Measurements from ENCODE around the gene CERS4.

DNA sequence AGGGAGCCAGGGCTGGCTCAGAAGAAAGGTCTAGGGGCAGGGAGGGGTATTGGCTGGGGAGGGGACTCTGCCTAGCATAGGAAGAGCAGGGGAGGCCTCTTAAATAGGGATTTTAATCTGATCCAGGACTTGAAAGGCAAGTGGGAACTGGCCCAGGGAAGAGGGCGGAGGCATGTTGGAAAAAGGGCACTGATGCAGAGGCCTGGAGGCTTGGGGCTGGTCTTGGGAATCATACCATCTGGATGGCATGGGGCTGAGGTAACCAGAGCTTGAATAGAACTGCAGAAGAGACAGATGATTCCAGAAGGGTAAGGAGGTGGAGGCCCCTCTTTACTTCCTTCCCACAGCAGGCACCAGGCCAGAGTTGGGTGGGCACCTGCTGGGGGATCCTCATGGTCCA lies 29.1 kb downstream of the CERS4 start:
- TF ChIP-seq, protein P1, sequence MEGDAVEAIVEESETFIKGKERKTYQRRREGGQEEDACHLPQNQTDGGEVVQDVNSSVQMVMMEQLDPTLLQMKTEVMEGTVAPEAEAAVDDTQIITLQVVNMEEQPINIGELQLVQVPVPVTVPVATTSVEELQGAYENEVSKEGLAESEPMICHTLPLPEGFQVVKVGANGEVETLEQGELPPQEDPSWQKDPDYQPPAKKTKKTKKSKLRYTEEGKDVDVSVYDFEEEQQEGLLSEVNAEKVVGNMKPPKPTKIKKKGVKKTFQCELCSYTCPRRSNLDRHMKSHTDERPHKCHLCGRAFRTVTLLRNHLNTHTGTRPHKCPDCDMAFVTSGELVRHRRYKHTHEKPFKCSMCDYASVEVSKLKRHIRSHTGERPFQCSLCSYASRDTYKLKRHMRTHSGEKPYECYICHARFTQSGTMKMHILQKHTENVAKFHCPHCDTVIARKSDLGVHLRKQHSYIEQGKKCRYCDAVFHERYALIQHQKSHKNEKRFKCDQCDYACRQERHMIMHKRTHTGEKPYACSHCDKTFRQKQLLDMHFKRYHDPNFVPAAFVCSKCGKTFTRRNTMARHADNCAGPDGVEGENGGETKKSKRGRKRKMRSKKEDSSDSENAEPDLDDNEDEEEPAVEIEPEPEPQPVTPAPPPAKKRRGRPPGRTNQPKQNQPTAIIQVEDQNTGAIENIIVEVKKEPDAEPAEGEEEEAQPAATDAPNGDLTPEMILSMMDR (IDR thresholded peaks at IDR 0.05): no peak
- TF ChIP-seq, protein P2, sequence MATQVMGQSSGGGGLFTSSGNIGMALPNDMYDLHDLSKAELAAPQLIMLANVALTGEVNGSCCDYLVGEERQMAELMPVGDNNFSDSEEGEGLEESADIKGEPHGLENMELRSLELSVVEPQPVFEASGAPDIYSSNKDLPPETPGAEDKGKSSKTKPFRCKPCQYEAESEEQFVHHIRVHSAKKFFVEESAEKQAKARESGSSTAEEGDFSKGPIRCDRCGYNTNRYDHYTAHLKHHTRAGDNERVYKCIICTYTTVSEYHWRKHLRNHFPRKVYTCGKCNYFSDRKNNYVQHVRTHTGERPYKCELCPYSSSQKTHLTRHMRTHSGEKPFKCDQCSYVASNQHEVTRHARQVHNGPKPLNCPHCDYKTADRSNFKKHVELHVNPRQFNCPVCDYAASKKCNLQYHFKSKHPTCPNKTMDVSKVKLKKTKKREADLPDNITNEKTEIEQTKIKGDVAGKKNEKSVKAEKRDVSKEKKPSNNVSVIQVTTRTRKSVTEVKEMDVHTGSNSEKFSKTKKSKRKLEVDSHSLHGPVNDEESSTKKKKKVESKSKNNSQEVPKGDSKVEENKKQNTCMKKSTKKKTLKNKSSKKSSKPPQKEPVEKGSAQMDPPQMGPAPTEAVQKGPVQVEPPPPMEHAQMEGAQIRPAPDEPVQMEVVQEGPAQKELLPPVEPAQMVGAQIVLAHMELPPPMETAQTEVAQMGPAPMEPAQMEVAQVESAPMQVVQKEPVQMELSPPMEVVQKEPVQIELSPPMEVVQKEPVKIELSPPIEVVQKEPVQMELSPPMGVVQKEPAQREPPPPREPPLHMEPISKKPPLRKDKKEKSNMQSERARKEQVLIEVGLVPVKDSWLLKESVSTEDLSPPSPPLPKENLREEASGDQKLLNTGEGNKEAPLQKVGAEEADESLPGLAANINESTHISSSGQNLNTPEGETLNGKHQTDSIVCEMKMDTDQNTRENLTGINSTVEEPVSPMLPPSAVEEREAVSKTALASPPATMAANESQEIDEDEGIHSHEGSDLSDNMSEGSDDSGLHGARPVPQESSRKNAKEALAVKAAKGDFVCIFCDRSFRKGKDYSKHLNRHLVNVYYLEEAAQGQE (IDR thresholded peaks at IDR 0.05; ENCODE audit: insufficient read depth in 1 of 2, low read depth in 2 of 2, low read length in 1 of 2): no peak
- TF ChIP-seq SIN3A (IDR thresholded peaks at IDR 0.05; ENCODE audit: borderline replicate concordance, insufficient read depth, low read depth, low read length): no peak
